ENCODE data around the gene VSX1. TPM values are rescaled to one million over a fixed set of nuclear protein-coding genes. Genes with fewer than 3 reads are reported as not detected.

The VSX1 gene
- total RNA-seq, 1 donor = not detected

DNA sequence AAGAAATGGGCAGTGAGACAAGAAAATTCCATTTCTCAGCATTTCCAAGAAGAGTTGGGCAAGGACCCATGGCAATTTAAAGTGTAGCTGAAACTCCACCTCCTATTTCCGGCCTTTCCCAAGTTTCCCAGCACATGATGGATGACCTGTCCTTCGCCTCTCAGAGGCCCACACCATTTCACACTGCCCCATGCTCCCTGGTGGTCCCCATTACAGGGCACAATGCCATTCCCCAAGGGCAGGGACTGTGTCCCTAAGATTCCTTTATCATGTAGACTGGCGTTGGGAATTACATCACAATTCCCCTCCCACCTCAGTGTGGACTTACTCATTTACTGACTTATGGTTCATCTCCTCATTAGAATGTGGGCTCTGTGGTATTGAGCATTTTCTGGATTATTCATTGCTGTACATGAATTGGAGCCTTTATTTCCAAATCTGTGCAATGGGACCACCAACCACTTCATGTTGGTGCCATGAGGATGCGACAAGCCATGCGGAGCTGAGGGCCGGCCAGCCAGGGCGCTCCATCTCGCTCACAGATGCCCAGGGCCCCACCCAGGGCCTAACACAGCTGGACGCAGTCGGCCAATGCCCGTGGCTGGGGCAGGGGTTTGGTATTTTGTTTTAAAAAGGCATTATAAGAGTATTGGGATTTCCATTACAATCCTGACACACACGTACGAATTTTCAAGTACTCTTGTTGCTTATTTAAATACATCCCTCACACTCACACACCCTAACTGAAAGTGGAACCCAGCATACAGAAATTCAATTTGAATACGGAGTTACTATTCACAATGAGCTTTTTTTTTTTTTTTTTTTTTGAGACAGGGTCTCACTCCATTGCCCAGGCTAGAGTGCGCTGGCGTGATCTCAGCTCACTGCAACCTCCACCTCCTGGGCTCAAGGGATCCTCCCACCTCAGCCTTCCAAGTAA is 29.4 kb downstream of the VSX1 start:
- Histone ChIP-seq H4K20me1 (ENCODE audit: insufficient read depth, low read length) (peaks cover 6% of the 10 kb centered on the region), H3K4me2 (ENCODE audit: insufficient read depth, low read length) (no peak overlapping the region), H3K79me2 (ENCODE audit: insufficient read depth, low read length) (no peaks in the 10 kb centered on the region), H3K27me3 (ENCODE audit: insufficient read depth, low read length) (peaks cover 8% of the 10 kb centered on the region), H3K4me1 (ENCODE audit: insufficient read depth, low read length) (peaks cover 33% of the 10 kb centered on the region), H3K4me3 (ENCODE audit: insufficient read depth, low read length) (no peak overlapping the region), H3K27ac (ENCODE audit: low read depth, low read length) (no peak overlapping the region), H2AFZ (ENCODE audit: low read length) (no peak overlapping the region), H3K9me3 (ENCODE audit: low read depth, low read length) (no peaks in the 10 kb centered on the region), H3K36me3 (ENCODE audit: insufficient read depth, low read length) (no peaks in the 10 kb centered on the region)
- TF ChIP-seq CTCF (IDR thresholded peaks at IDR 0.05; ENCODE audit: extremely low read depth, low read depth, low read length) = no peak
- DNase-seq (ENCODE audit: insufficient read length, low spot score, missing footprints) = peak; percentile 85

GRCh38 chr20:25051386-25052155 is 30.4 kb downstream of the VSX1 start:
- H3K27me3 ChIP-seq (ENCODE audit: insufficient read depth, low read length) = peaks cover 9% of the 10 kb centered on the region
- peaks cover 6% of the 10 kb centered on the region for H4K20me1 ChIP-seq (ENCODE audit: insufficient read depth, low read length)
- no peak overlapping the region for H2AFZ ChIP-seq (ENCODE audit: low read length)
- TF ChIP-seq CTCF (IDR thresholded peaks at IDR 0.05; ENCODE audit: extremely low read depth, low read depth, low read length) = no peak
- H3K79me2 ChIP-seq (ENCODE audit: insufficient read depth, low read length) = no peaks in the 10 kb centered on the region
- no peak overlapping the region for H3K4me3 ChIP-seq (ENCODE audit: insufficient read depth, low read length)
- DNase-seq (ENCODE audit: insufficient read length, low spot score, missing footprints) = peak; percentile 32
- no peak overlapping the region for H3K27ac ChIP-seq (ENCODE audit: low read depth, low read length)
- H3K4me2 ChIP-seq (ENCODE audit: insufficient read depth, low read length) = no peak overlapping the region
- peaks cover 27% of the 10 kb centered on the region for H3K4me1 ChIP-seq (ENCODE audit: insufficient read depth, low read length)
- H3K36me3 ChIP-seq (ENCODE audit: insufficient read depth, low read length) = no peaks in the 10 kb centered on the region
- no peaks in the 10 kb centered on the region for H3K9me3 ChIP-seq (ENCODE audit: low read depth, low read length)

DNA sequence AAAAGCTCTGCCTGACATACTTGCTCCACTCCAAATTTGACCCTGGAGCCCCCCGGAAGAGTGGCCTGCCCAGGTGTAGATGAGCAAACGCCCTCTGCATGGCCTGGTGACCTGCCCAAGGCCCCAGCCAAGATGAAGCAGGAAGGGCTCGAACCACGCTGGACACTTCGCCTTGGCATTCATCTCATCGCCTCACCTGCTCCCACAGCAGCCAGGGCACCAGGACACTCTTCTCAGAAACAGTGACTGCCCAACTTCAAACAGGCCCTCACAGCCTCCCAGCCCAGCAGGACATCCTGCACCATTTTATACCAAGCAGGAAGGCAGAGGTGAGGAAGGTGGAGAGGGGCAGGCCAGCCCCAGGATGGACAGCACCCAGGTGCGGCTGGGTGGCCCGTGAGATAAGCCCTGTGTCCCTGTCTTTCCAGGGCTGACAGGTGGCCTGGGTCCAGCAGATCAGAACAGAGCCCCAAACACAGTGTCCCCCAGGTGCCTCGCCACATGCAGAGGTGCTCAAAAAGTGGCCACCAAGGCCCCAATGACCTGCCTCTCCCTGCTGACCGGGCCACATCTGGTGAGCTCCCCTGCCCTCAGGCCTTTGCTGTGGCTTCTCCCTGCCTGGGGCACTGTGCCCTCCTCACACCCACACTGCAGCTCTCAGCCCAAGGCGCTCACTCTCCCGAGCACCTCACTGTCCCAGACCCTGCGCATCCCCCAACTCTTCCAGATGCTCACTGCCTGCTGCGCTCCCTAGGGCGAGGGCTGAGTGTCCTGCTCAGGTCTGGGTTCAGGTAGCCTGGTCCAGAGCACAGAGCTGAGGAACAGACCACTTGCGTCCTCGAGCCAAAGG is 31.2 kb downstream of the VSX1 start:
- Histone ChIP-seq H4K20me1 (ENCODE audit: insufficient read depth, low read length) (peaks cover 2% of the 10 kb centered on the region), H3K4me2 (ENCODE audit: insufficient read depth, low read length) (no peak overlapping the region), H3K4me3 (ENCODE audit: insufficient read depth, low read length) (no peak overlapping the region), H3K79me2 (ENCODE audit: insufficient read depth, low read length) (no peaks in the 10 kb centered on the region), H3K27me3 (ENCODE audit: insufficient read depth, low read length) (peaks cover 9% of the 10 kb centered on the region), H2AFZ (ENCODE audit: low read length) (no peak overlapping the region), H3K4me1 (ENCODE audit: insufficient read depth, low read length) (peaks cover 21% of the 10 kb centered on the region), H3K9me3 (ENCODE audit: low read depth, low read length) (no peaks in the 10 kb centered on the region), H3K27ac (ENCODE audit: low read depth, low read length) (no peak overlapping the region), H3K36me3 (ENCODE audit: insufficient read depth, low read length) (no peaks in the 10 kb centered on the region)
- DNase-seq (ENCODE audit: insufficient read length, low spot score, missing footprints) = peak; percentile 58
- no peak for TF ChIP-seq CTCF (IDR thresholded peaks at IDR 0.05; ENCODE audit: extremely low read depth, low read depth, low read length)
